ENCODE measurements around the gene HPSE. TPM values are rescaled to one million over a fixed set of nuclear protein-coding genes. Genes with fewer than 3 reads are reported as not detected.

The HPSE gene
- total and polyA plus RNA-seq, 2 donors (not counting 3 experiments of a cell fraction or from before 2014, with no cell fraction given) = 3.5 to 7.0 TPM

GRCh38 chr4:83281307-83281706, 53.3 kb downstream of the HPSE start:
- BruUV-seq (replicated peaks) = no TSS peak
- H2AFZ ChIP-seq (ENCODE audit: low read depth, low read length) = no peak overlapping the region
- CTCF ChIA-PET = interaction anchor here (0.8 to 5.4 kb wide), 23 partner anchors 10 to 542 kb away, joined by 3 to 146 read pairs (median 7); partner anchors contain the start of genes COPS4, HELQ, MRPS18C and SCD5
- H3K9ac ChIP-seq (replicated peaks; ENCODE audit: extremely low read depth, insufficient read depth, low read length) = no peak overlapping the region
- H3K9me3 ChIP-seq (replicated peaks; ENCODE audit: control insufficient read depth, insufficient read depth, low read length) = no peaks in the 10 kb centered on the region
- intact Hi-C loops (cut with micrococcal nuclease) (loop anchor here (5.0 kb wide), 2 partner anchors 429 to 819 kb away; no protein-coding TSS in a partner anchor), dilution Hi-C loops (cut with MboI; ENCODE audit: extremely low pct_ligation_motif_present, low sequenced_read_pairs) (no loop called here)
- no peaks in the 10 kb centered on the region for H3K9me1 ChIP-seq (replicated peaks; ENCODE audit: control insufficient read depth, extremely low read depth, insufficient read depth, low read length)
- no peak overlapping the region for H3K4me3 ChIP-seq (replicated peaks in 1 of 3; ENCODE audit: insufficient read depth in 1 of 3, low read depth in 1 of 3, low read length in 3 of 3)
- DNase-seq (ENCODE audit: low read depth, low spot score) (no peak), FAIRE-seq (no peak)
- no peak overlapping the region for H3K4me2 ChIP-seq (ENCODE audit: insufficient read depth, low read length)
- H3K36me3 ChIP-seq (ENCODE audit: control insufficient read depth in 2 of 2, extremely low read depth in 1 of 2, insufficient read depth in 2 of 2, low read length in 2 of 2) = no peaks in the 10 kb centered on the region
- H3K79me2 ChIP-seq (ENCODE audit: control insufficient read depth, insufficient read depth, low read length) = peaks cover 7% of the 10 kb centered on the region
- TF ChIP-seq EZH2 (IDR thresholded peaks at IDR 0.05; ENCODE audit: borderline replicate concordance, low read depth, low read length, severe bottlenecking) (no peak), GATA2 (IDR thresholded peaks at IDR 0.05; ENCODE audit: insufficient read depth, insufficient read length, low read depth, low read length) (no peak), CTCF (IDR thresholded peaks at IDR 0.05; ENCODE audit: extremely low read depth in 1 of 2, insufficient read depth in 1 of 2, low read depth in 1 of 2, low read length in 2 of 2) (no peak), POLR2A (IDR thresholded peaks at IDR 0.05; ENCODE audit: low read depth, low read length) (no peak), MAX (IDR thresholded peaks at IDR 0.05; ENCODE audit: insufficient read depth, insufficient read length) (no peak), FOS (IDR thresholded peaks at IDR 0.05; ENCODE audit: borderline replicate concordance, insufficient read depth, low read length) (no peak), POLR2AphosphoS5 (IDR thresholded peaks at IDR 0.05; ENCODE audit: insufficient read depth, low read depth, low read length) (no peak), MYC (IDR thresholded peaks at IDR 0.05; ENCODE audit: low read depth, low read length) (no peak), JUN (IDR thresholded peaks at IDR 0.05; ENCODE audit: borderline replicate concordance, insufficient read depth, insufficient read length, low read depth) (no peak)
- no peaks in the 10 kb centered on the region for H4K20me1 ChIP-seq (replicated peaks; ENCODE audit: control insufficient read depth, extremely low read depth, insufficient read depth, low read length)
- H3K4me1 ChIP-seq (ENCODE audit: control insufficient read depth, extremely low read depth, insufficient read depth, low read length) = peaks cover 23% of the 10 kb centered on the region
- POLR2A ChIA-PET = no interaction called here
- no peaks in the 10 kb centered on the region for H3K27me3 ChIP-seq (ENCODE audit: control insufficient read depth in 2 of 2, insufficient read depth in 2 of 2, low read length in 2 of 2)
- H3K27ac ChIP-seq (ENCODE audit: insufficient read depth, low read depth, low read length) = no peak overlapping the region
